ENCODE data around the gene TEX52. TPM values are rescaled to one million over a fixed set of nuclear protein-coding genes. Genes with fewer than 3 reads are reported as not detected.
"Not testable (repeated sequence)": the region's sequence is repeated elsewhere in the genome, so short reads cannot be mapped to it uniquely, and the experiment has no call there.

Gene TEX52
- total RNA-seq, 2 donors from 2014 or later = not detected

GRCh38 chr12:2864198-2864597 is 7.4 kb upstream of the TEX52 start:
- Histone ChIP-seq H3K4me3 (no peak overlapping the region), H3K27me3 (no peaks in the 10 kb centered on the region), H3K36me3 (replicated peaks in 1 of 2; ENCODE audit: insufficient read depth in 1 of 2, low read depth in 2 of 2) (no peaks in the 10 kb centered on the region), H3K4me1 (no peaks in the 10 kb centered on the region), H3K9me3 (no peaks in the 10 kb centered on the region), H3K27ac (no peak overlapping the region)
- TF ChIP-seq, protein P1, sequence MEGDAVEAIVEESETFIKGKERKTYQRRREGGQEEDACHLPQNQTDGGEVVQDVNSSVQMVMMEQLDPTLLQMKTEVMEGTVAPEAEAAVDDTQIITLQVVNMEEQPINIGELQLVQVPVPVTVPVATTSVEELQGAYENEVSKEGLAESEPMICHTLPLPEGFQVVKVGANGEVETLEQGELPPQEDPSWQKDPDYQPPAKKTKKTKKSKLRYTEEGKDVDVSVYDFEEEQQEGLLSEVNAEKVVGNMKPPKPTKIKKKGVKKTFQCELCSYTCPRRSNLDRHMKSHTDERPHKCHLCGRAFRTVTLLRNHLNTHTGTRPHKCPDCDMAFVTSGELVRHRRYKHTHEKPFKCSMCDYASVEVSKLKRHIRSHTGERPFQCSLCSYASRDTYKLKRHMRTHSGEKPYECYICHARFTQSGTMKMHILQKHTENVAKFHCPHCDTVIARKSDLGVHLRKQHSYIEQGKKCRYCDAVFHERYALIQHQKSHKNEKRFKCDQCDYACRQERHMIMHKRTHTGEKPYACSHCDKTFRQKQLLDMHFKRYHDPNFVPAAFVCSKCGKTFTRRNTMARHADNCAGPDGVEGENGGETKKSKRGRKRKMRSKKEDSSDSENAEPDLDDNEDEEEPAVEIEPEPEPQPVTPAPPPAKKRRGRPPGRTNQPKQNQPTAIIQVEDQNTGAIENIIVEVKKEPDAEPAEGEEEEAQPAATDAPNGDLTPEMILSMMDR (IDR thresholded peaks at IDR 0.05) = no peak
- no peak for TF ChIP-seq POLR2A (IDR thresholded peaks at IDR 0.05)
- 96 to 100% methylated on average over 5 to 9 of the region's 9 CpGs for WGBS, 2 donors
- DNase-seq (no peak), ATAC-seq (no peak)
- intact Hi-C loops (cut with DNase I) = loop anchor here (10.0 kb wide), 1 partner anchor 171 kb away; no protein-coding TSS in a partner anchor

DNA sequence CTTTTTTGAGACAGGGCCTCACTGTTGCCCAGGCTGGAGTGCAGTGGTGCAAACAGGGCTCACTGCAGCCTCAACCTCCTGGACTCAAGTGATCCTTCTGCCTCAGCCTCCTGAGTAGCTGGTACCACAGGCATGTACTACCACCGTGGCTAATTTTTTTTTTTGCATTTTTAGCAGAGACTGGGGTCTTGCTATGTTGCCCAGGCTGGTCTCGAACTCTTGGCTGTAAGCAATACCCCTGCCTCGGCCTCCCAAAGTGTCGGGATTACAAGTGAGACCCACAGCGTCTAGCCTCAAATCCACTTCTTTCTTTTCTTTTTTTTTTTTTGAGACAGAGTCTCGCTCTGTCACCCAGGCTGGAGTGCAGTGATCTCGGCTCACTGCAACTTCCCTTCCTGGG is 6.6 kb upstream of the TEX52 start:
- not testable (repeated sequence) for H3K27me3 ChIP-seq; H3K27ac ChIP-seq; H3K4me1 ChIP-seq; H3K9me3 ChIP-seq; H3K36me3 ChIP-seq (replicated peaks in 1 of 2; ENCODE audit: insufficient read depth in 1 of 2, low read depth in 2 of 2); DNase-seq; H3K4me3 ChIP-seq; ATAC-seq
- intact Hi-C loops (cut with DNase I) = loop anchor here (10.0 kb wide), 1 partner anchor 171 kb away; no protein-coding TSS in a partner anchor
- WGBS, 2 donors = 93 to 94% methylated on average over 6 to 7 of the region's 7 CpGs

- 90 to 93% methylated on average over 7 of the region's 7 CpGs for WGBS, 2 donors
- no peak for ATAC-seq
- TF ChIP-seq, protein P1 (IDR thresholded peaks at IDR 0.05) = no peak
- no peak for TF ChIP-seq POLR2A (IDR thresholded peaks at IDR 0.05)
These were observed 6.0 kb upstream of the TEX52 start for GRCh38 chr12:2862876-2863275.

GRCh38 chr12:2860170-2860569 is 3.3 kb upstream of the TEX52 start:
- Histone ChIP-seq H3K36me3 (replicated peaks in 1 of 2; ENCODE audit: insufficient read depth in 1 of 2, low read depth in 2 of 2) (no peaks in the 10 kb centered on the region), H3K9me3 (no peaks in the 10 kb centered on the region), H3K27me3 (no peaks in the 10 kb centered on the region), H3K27ac (no peak overlapping the region), H3K4me3 (no peak overlapping the region), H3K4me1 (no peaks in the 10 kb centered on the region)
- ATAC-seq (no peak), DNase-seq (no peak)
- no peak for TF ChIP-seq POLR2A (IDR thresholded peaks at IDR 0.05)
- TF ChIP-seq, protein P1 (IDR thresholded peaks at IDR 0.05) = no peak
- intact Hi-C loops (cut with DNase I) = loop anchor here (10.0 kb wide), 1 partner anchor 175 kb away; no protein-coding TSS in a partner anchor

More at GRCh38 chr12:2862876-2863275, 6.0 kb upstream of the TEX52 start:
- H3K4me3 ChIP-seq = no peak overlapping the region
- H3K27me3 ChIP-seq = no peaks in the 10 kb centered on the region
- no peaks in the 10 kb centered on the region for H3K4me1 ChIP-seq
- no peak for DNase-seq
- H3K9me3 ChIP-seq = no peaks in the 10 kb centered on the region
- H3K27ac ChIP-seq = no peak overlapping the region
- intact Hi-C loops (cut with DNase I) = loop anchor here (10.0 kb wide), 1 partner anchor 172 kb away; no protein-coding TSS in a partner anchor
- no peaks in the 10 kb centered on the region for H3K36me3 ChIP-seq (replicated peaks in 1 of 2; ENCODE audit: insufficient read depth in 1 of 2, low read depth in 2 of 2)

- no peaks in the 10 kb centered on the region for H3K9me3 ChIP-seq
- H3K4me1 ChIP-seq = peaks cover 10% of the 10 kb centered on the region
- WGBS, 2 donors = 80 to 98% methylated on average over 9 to 12 of the region's 12 CpGs
- intact Hi-C loops (cut with DNase I) = no loop called here
- ATAC-seq (no peak), DNase-seq (no peak)
- H3K36me3 ChIP-seq (replicated peaks in 1 of 2; ENCODE audit: insufficient read depth in 1 of 2, low read depth in 2 of 2) = no peaks in the 10 kb centered on the region
- no peak overlapping the region for H3K27ac ChIP-seq
- no peaks in the 10 kb centered on the region for H3K27me3 ChIP-seq
- TF ChIP-seq, protein P1 (IDR thresholded peaks at IDR 0.05) = no peak
- no peak for TF ChIP-seq POLR2A (IDR thresholded peaks at IDR 0.05)
- H3K4me3 ChIP-seq = no peak overlapping the region
These were observed 2.1 kb upstream of the TEX52 start for GRCh38 chr12:2858944-2859421.
